WTC11 (cell line): ENCODE measurements around the gene DGKA. TPM values are rescaled to one million over a fixed set of nuclear protein-coding genes. Genes with fewer than 3 reads are reported as not detected.

Experiments
- ATAC-seq: fragments of 200-7000 bp; cut with Tn5 transposase; 2 replicates; pipeline ENCODE4 v1.10.0; 2021; ENCODE audit warnings: mild to moderate bottlenecking, moderate library complexity
- CTCF ChIA-PET: fragments of 300-600 bp; sonication (Branson Sonifier 250); formaldehyde crosslinking; loops from one replicate; lab custom pipeline; 2021; ENCODE audit warnings: antibody characterized with exemption; lab: Charles Lee
- POLR2A ChIA-PET: fragments of 350-600 bp; sonication (Branson Sonifier 250); formaldehyde crosslinking; loops from one replicate; lab custom pipeline; 2021; ENCODE audit warnings: antibody characterized with exemption; lab: Charles Lee
- DNase-seq: peaks from one replicate; pipeline ENCODE4 v3.0.0; 2021; ENCODE audit warnings: low spot score
- H3K27ac Mint-ChIP-seq: 2 replicates; pipeline ENCODE4 v1.8.0; 2021; ENCODE audit warnings: mixed read lengths
- H3K27me3 Mint-ChIP-seq: 2 replicates; pipeline ENCODE4 v1.8.0; 2021; ENCODE audit warnings: low read depth, mild to moderate bottlenecking, moderate library complexity, mixed read lengths
- H3K36me3 Mint-ChIP-seq: 2 replicates; pipeline ENCODE4 v1.8.0; 2021; ENCODE audit warnings: mixed read lengths
- H3K4me1 Mint-ChIP-seq: 2 replicates; pipeline ENCODE4 v1.8.0; 2022; ENCODE audit warnings: mixed read lengths
- H3K4me3 Mint-ChIP-seq: 2 replicates; pipeline ENCODE4 v1.8.0; 2021; ENCODE audit warnings: mild to moderate bottlenecking, moderate library complexity, mixed read lengths
- H3K9me3 Mint-ChIP-seq: 2 replicates; pipeline ENCODE4 v1.8.0; 2021; ENCODE audit warnings: mixed read lengths
- ATF6 ChIP-seq: sonication (generic); formaldehyde crosslinking; IDR thresholded peaks from 2 replicates; pipeline ENCODE4 v1.8.1; 2023; ENCODE audit warnings: mild to moderate bottlenecking, missing genetic modification reagents
- CREB1 ChIP-seq: sonication (generic); formaldehyde crosslinking; IDR thresholded peaks from 2 replicates; pipeline ENCODE4 v1.8.0; 2023; ENCODE audit warnings: mild to moderate bottlenecking, missing genetic modification reagents
- ESRRA ChIP-seq: sonication (generic); formaldehyde crosslinking; IDR thresholded peaks from 2 replicates; pipeline ENCODE4 v1.8.1; 2022; ENCODE audit warnings: mild to moderate bottlenecking, missing genetic modification reagents, borderline replicate concordance
- FOXJ3 ChIP-seq: sonication (generic); formaldehyde crosslinking; IDR thresholded peaks from 2 replicates; pipeline ENCODE4 v1.9.0; 2021; ENCODE audit warnings: missing genetic modification reagents, mild to moderate bottlenecking, borderline replicate concordance
- FOXP4 ChIP-seq: sonication (generic); formaldehyde crosslinking; IDR thresholded peaks from 2 replicates; pipeline ENCODE4 v1.8.0; 2022; ENCODE audit warnings: mild to moderate bottlenecking, missing genetic modification reagents
- HMGA2 ChIP-seq: fragments of 250-450 bp; sonication (Bioruptor Pico); IDR thresholded peaks from 2 replicates; pipeline ENCODE4 v1.4.0; 2021; ENCODE audit warnings: mild to moderate bottlenecking, moderate library complexity
- MLX ChIP-seq: sonication (generic); formaldehyde crosslinking; IDR thresholded peaks from 2 replicates; pipeline ENCODE4 v1.8.1; 2023; ENCODE audit warnings: mild to moderate bottlenecking, missing genetic modification reagents, moderate library complexity
- NFE2L1 ChIP-seq: sonication (generic); formaldehyde crosslinking; IDR thresholded peaks from 2 replicates; pipeline ENCODE4 v1.8.1; 2023; ENCODE audit warnings: missing genetic modification reagents
- PRRX2 ChIP-seq: fragments of 250-450 bp; sonication (Bioruptor Pico); IDR thresholded peaks from 2 replicates; pipeline ENCODE4 v1.8.0; 2021; ENCODE audit warnings: mild to moderate bottlenecking
- RELA ChIP-seq: sonication (generic); formaldehyde crosslinking; IDR thresholded peaks from 2 replicates; pipeline ENCODE4 v1.8.1; 2022; ENCODE audit warnings: missing genetic modification reagents, mild to moderate bottlenecking, borderline replicate concordance
- TEAD4 ChIP-seq: sonication (generic); formaldehyde crosslinking; IDR thresholded peaks from 2 replicates; pipeline ENCODE4 v1.8.0; 2022; ENCODE audit warnings: mild to moderate bottlenecking, missing genetic modification reagents
- USF2 ChIP-seq: sonication (generic); formaldehyde crosslinking; IDR thresholded peaks from 2 replicates; pipeline ENCODE4 v1.8.1; 2023; ENCODE audit warnings: mild to moderate bottlenecking, missing genetic modification reagents, moderate library complexity
- ZMAT4 ChIP-seq: fragments of 250-450 bp; sonication (Bioruptor Pico); IDR thresholded peaks from 2 replicates; pipeline ENCODE4 v1.9.0; 2021; ENCODE audit warnings: mild to moderate bottlenecking
- ZNF138 ChIP-seq: sonication (generic); formaldehyde crosslinking; conservative IDR thresholded peaks from 2 replicates; pipeline ENCODE4 v1.8.1; 2022; ENCODE audit warnings: mild to moderate bottlenecking, moderate library complexity, missing genetic modification reagents
- ZNF219 ChIP-seq: sonication (generic); formaldehyde crosslinking; IDR thresholded peaks from 2 replicates; pipeline ENCODE4 v1.8.0; 2023; ENCODE audit warnings: missing genetic modification reagents, mild to moderate bottlenecking, borderline replicate concordance
- ZNF263 ChIP-seq: sonication (generic); formaldehyde crosslinking; IDR thresholded peaks from 2 replicates; pipeline ENCODE4 v1.8.1; 2022; ENCODE audit warnings: low read depth, mild to moderate bottlenecking, moderate library complexity, missing genetic modification reagents
- ZNF425 ChIP-seq: fragments of 250-450 bp; sonication (Bioruptor Pico); conservative IDR thresholded peaks from 2 replicates; pipeline ENCODE4 v1.9.0; 2021; ENCODE audit warnings: mild to moderate bottlenecking
- ZSCAN18 ChIP-seq: fragments of 250-450 bp; sonication (Bioruptor Pico); IDR thresholded peaks from 2 replicates; pipeline ENCODE4 v2.1.2; 2022; ENCODE audit warnings: mild to moderate bottlenecking, moderate library complexity
- total RNA-seq: library from RNA; stranded (reverse); gene quantifications from 3 replicates; pipeline ENCODE4 v1.2.3, GENCODE V29; 2021

DGKA gene
- total RNA-seq, 1 experiment from 2014 or later: 25.5 TPM

GRCh38 chr12:55937981-55938380 lies 7.0 kb downstream of the DGKA start:
- CTCF ChIA-PET: no interaction called here
- H3K4me1 Mint-ChIP-seq: peaks cover 9% of the 10 kb centered on the region
- H3K36me3 Mint-ChIP-seq: no peaks in the 10 kb centered on the region
- POLR2A ChIA-PET: no interaction called here
- no peak overlapping the region for H3K4me3 Mint-ChIP-seq
- H3K9me3 Mint-ChIP-seq: no peaks in the 10 kb centered on the region
- no peak for DNase-seq
- TF ChIP-seq FOXP4 (no peak), ZNF263 (CRISPR knock-in tag) (no peak), NFE2L1 (CRISPR knock-in tag) (no peak), RELA (CRISPR knock-in tag) (no peak)
- TF ChIP-seq, all 79 proteins: peak for 0
- peaks cover 39% of the 10 kb centered on the region for H3K27me3 Mint-ChIP-seq
- ATAC-seq: no peak
- H3K27ac Mint-ChIP-seq: no peak overlapping the region

- Mint-ChIP-seq H3K9me3 (no peaks in the 10 kb centered on the region), H3K4me3 (no peak overlapping the region), H3K27ac (no peak overlapping the region), H3K27me3 (peaks cover 30% of the 10 kb centered on the region), H3K36me3 (no peaks in the 10 kb centered on the region), H3K4me1 (peaks cover 9% of the 10 kb centered on the region)
- ATAC-seq (no peak), DNase-seq (no peak)
- POLR2A ChIA-PET: interaction anchor here (0.6 to 1.6 kb wide), 3 partner anchors 76 to 1631 kb away, joined by 3 to 4 read pairs (median 4); partner anchors contain the start of genes ORMDL2 and SARNP
- CTCF ChIA-PET: interaction anchor here (0.7 to 2.9 kb wide), 9 partner anchors 8 to 201 kb away, joined by 3 to 33 read pairs (median 17); partner anchors contain the start of genes DGKA, DNAJC14, ORMDL2 and PYM1
- no peak for TF ChIP-seq ATF6
- no peak for TF ChIP-seq PRRX2
- TF ChIP-seq ZSCAN18 (CRISPR knock-in tag): no peak
- no peak for TF ChIP-seq HMGA2 (CRISPR knock-in tag)
- TF ChIP-seq CREB1 (CRISPR knock-in tag): no peak
- no peak for TF ChIP-seq ESRRA (CRISPR knock-in tag)
- TF ChIP-seq TEAD4 (CRISPR knock-in tag): no peak
- TF ChIP-seq USF2 (CRISPR knock-in tag): no peak
- TF ChIP-seq ZNF138 (CRISPR knock-in tag): no peak
- TF ChIP-seq RELA (CRISPR knock-in tag): no peak
- no peak for TF ChIP-seq ZNF425 (CRISPR knock-in tag)
- no peak for TF ChIP-seq ZNF219 (CRISPR knock-in tag)
- no peak for TF ChIP-seq ZMAT4
- no peak for TF ChIP-seq MLX (CRISPR knock-in tag)
- no peak for TF ChIP-seq FOXJ3 (CRISPR knock-in tag)
These were observed 8.0 kb downstream of the DGKA start for GRCh38 chr12:55938826-55939501.
